Measurements from ENCODE around the gene SNCA.

Gene SNCA

DNA sequence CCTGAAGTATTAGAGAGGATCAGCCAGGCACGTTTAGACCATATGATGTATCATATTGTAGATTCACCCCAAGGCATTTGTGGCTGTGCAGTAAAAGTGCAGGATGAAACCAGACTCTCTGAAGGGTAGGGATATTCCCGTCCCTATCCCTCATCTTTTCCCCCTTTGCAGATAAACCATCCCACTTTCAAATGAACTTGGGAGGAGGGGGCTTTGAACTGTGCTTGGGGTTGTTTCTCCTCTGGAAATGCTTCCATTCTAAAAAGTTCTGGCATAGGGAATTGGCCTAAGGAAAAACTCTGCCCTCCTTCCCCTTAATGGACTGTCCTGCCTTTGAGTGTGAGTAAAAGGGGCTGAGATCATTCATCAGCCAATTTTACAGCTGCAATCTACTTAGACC, 23.8 kb downstream of the SNCA start:
- no peak for DNase-seq

DNA sequence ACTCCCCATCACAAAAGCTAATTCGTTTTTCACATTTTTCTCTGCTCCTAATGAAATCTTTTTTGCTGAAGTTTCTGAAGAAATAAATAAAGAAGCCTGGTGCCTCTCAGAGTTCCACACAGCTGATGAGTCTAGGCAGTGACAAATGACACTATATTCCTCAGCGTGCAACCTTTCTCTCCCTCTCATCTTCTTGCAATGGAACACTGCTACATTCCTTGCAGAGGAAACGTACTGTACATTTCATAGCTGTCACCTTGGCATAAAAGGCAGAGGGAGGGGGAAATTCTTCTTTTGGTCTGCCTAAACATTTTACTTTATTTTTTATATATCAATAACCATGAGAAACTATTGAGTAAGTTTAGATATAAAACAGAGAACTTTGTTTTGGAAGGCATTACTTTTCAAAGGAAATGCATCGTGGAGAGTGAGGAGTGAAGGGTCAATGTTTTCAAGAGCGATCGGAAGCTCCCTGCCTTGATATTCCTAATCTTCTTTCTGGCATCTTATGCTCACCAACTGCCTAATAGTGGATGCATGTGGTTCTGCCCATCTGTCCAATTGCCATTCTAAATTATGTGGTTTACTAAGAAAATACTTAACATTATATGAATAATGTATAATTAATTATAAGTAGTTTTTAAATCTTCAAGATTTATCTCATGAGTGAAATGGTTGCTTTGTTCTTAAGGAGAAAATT, 29.4 kb downstream of the SNCA start:
- DNase-seq: no peak

DNA sequence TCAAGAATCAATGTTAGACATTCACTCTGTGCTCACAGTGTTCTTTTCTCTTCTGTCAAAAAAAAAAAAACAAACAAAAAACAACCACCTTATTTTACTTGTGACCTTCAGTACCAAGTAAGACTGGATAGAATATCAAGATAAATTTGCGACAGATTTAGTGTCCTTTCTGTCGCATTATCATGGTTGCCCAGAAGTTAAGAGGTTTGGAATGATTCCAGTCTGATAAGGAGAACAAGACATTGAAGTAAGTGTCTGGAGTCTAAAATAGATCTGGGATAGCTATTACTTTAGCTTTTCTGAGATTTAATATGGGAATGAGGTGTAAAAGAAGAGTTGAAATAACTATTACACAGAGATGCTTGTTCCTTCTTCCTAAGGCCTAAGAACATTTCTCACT, 31.7 kb downstream of the SNCA start:
- DNase-seq: no peak

DNA sequence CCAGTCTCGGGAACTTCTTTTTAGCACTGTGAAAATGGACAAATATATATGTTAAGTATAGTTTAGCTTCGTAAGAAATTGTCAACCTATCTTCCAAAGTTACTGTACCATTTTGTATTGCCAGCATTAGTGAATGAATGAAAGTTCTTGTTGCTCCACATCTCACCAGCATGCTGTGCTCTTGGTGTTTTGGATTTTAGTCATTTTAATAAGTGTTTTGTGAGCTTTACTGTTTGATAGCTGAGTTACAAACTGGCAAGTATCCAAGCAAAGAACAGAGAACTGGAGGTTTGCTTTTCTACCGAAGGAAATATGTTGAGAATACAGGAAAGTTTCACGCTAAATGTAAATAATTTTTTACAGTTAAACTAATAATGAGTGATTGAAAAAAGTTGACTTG, 33.0 kb downstream of the SNCA start:
- DNase-seq: no peak

- no peak for DNase-seq
Observed at GRCh38 chr4:89803036-89803435, 33.9 kb downstream of the SNCA start.

DNA sequence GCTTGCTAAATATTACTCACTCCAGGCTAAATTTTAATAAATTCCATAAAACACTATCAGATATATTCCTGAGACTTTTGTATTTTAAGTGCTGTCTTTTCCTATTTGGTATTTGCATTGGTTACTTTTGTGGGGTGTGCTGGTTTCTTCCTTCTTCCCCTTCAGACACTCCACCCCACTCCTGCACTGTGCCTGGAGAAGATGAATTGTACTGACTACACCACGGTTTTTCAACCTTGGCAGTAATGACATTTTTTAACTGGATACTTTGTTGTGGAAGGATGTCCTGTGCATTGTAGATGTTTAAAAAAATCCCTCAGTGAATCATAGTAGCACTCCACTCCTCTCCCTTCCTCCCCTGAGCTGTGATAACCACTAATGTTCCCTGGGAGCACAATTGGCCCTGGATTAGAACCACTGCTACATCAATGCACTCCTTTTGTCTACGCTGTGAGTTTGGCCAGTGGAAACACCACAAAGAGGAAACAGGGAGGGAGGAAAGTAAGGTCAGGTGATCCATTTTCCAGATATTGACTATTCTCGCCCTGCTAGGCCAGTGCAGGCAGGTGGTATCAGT, 36.3 kb downstream of the SNCA start:
- DNase-seq: no peak

- DNase-seq: no peak
Observed at GRCh38 chr4:89800012-89800516, 36.9 kb downstream of the SNCA start.

- DNase-seq: no peak
Observed at GRCh38 chr4:89799071-89799470, 37.9 kb downstream of the SNCA start.

DNA sequence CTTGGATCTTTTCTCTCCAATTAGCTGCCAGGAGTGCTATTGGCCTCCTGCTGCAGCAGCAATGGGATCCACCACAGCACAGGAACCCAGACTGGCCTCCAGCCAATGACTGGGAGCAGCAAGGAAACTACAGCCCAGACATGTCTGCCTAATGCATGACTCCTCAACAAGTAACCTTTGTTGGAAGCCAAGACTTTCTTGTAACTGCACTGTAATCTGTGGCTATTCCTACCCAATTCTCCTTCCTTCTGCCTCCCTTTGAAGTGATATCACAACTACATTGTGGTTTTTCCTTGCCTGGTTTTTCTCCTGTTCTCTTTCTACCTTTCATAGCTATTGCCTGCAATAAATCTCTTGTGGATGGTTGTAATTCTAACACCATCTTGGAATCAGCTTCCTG, 39.8 kb downstream of the SNCA start:
- DNase-seq: no peak

- DNase-seq: no peak
Observed at GRCh38 chr4:89788206-89789072, 48.5 kb downstream of the SNCA start.

GRCh38 chr4:89784686-89785231, 52.2 kb downstream of the SNCA start:
- DNase-seq: no peak

DNA sequence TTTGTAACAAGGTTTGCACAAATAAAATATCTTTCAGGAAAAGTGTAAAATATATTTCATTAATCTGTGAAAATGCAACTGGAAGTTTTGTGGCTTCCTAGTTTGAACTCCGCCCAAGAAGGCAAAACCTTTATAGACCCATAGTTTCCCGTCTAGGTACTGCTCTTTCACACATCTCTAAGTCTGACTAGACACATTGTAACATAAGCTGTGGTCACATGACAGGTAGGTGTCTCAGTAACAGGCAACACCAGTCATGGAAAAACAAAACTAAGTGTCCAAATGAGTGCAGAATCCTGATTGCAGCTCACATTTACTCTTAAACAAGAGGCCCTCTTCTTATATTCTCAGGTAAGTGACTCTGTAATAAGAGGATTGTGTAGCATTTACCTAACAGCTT, 55.6 kb downstream of the SNCA start:
- no peak for DNase-seq

- no peak for DNase-seq
Observed at GRCh38 chr4:89773805-89774204, 63.2 kb downstream of the SNCA start.

DNA sequence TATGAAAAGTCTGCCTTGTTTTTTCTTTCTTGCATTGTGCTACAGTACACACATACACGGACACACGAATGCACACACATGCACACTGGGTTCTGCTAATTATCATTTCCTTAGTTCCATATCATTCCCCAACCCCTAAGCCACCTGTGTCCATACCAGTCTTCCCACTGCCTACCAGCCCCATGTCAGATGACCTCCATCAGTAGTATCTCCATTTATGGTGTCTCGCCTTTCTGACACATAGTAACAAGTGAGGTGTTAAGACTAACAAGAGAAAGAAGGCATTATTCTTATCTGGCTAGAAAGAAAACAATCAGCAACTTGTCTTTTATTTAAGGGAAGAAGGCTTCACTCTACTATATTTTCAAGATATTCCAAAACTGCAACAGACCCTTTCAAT, 67.1 kb downstream of the SNCA start:
- no peak for DNase-seq

DNA sequence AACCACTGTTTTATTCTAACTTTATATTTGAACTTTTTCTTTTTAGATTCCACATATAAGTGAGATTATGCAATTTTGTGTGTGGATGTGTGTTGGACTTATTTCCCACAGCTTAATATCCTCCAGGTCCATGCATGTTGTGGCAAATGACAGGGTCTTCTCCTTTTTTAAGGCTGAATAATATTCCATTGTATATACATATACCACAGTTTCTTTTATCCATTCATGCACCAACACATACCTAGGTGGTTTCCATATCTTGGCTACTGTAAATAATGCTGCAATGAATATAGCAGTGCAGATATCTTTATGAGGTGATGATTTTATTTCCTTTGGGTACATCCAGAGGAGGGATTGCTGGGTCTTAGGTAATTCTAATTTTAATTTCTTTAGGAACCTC, 69.0 kb downstream of the SNCA start:
- no peak for DNase-seq

DNA sequence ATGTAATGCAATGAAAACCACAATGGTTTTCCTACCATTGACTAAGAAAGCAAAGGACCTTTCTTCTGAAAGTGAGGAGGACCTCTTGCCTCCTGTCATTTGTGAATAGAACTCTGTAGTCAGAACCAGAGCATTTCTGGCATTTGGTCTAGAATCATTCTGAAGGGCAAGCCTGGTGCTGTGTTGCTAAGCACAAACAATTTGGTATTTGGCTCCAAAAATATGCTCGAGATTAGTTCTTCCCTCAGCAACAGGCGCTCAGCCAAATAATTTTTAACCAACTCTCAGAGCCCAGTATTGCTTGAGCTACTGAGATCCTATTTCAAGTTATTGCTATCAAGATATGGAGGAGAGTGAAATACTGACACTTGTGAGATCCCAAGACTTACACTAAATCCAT, 71.0 kb downstream of the SNCA start:
- peak; percentile 58 for DNase-seq

GRCh38 chr4:89765528-89765927, 71.4 kb downstream of the SNCA start:
- DNase-seq: no peak

DNA sequence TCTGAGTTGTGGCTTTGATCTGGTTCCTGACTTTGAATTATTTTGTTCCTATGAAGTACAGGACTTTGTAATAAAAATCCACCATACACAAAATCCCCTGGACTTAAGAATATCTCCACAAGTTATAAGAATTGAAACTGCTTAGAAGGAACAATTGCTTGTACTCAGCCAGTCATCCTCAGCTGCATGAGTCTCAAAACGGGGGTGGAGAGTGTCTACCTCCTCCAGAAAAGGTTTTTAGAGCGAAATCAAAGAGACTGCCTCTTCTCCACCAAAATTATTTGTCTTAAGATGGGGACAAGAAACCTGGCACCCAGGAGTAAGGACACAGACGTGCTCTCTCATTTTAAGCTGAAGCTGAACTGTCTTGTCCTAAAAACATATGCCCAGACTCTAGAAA, 74.7 kb downstream of the SNCA start:
- DNase-seq: no peak

DNA sequence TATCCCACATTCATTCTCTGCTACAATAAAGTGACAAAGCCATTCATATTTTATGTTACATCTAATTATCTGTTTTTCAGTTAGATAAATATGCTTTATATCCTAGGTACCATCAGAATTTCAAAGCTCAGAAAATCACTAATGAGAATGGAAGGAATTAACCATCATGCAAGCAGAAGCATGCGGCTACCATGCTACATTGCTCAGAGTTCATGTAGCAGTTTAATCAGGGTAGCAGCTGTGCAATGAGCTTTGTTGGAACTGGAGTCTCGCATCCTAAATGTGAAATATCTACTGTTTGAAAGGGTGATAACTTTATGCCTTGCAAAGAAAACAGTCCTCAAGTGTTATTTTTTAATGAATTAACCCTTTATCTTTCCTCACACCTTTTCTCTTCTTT, 77.5 kb downstream of the SNCA start:
- DNase-seq: no peak

DNA sequence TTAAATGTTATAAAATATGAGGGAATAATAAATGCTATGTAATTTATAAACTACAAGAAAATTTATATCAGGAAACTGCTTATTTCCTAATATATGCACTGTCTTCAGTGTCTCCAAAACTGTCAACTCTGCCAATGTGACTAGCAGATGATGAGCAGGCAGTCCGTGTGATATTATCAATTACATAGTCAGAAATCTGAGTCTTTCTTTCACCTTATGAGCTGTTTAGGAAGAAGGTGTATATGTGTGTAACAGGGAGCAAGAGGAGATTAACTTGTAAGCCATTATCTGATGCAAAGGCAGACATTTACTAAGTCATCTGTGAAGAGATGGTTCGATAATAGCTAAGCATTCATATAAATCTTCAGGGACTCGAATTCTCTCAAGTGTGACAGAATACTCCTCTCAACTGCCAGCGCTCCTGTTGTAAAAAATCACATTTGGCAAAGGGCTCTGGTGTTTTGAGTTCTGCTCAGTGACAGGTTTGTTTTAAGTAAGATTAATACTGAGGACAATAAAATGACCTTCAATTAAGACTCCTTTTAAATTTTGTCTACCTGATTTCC, 79.7 kb downstream of the SNCA start:
- DNase-seq: no peak

DNA sequence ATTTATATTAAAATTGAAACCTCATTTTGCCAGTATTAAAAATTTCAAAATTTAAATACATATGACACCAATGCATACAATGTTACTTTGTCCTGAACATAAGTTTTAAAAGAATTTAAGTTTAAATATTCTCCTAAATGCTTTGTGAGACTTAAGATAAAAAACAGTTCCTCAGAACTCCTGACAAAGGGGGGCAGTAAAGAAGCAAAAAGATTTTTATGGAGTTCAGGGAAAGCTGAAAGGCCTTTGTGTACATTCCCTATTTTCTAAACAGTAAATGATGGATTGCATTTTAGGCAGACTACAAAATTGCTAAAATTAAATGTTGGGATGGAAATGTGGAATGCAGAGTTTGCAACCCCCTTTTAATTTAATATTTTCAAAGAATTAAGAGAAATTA, 81.7 kb downstream of the SNCA start:
- no peak for DNase-seq

DNA sequence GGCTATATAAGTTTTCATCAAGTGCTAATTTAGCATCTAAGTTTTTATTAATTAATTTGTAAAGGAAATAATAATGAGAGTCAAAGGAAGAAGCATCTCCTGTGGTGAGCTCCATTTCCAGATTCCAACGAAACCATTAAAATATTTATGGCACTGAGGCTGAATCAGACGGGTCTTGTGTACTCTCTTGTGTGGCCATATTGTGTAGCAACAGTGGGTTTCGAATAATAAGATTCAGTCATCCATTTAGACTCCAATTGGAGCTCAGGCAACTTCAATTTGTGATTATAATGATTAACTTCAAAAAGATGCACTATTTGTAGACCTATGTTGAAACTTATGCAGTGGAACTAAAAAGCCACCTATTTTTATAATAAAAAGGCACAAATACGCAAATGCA, 82.4 kb downstream of the SNCA start:
- no peak for DNase-seq

GRCh38 chr4:89753601-89754066, 83.3 kb downstream of the SNCA start:
- no peak for DNase-seq
